HG03064 (cell line): ENCODE measurements around the gene MYLK4.

Source experiments
- ATAC-seq: cut with Tn5 transposase; IDR thresholded peaks from one replicate; pipeline ENCODE4 v1.9.1; 2021; ENCODE audit warnings: low read depth; ENCODE audit not compliant: unreplicated experiment

MYLK4 gene

DNA sequence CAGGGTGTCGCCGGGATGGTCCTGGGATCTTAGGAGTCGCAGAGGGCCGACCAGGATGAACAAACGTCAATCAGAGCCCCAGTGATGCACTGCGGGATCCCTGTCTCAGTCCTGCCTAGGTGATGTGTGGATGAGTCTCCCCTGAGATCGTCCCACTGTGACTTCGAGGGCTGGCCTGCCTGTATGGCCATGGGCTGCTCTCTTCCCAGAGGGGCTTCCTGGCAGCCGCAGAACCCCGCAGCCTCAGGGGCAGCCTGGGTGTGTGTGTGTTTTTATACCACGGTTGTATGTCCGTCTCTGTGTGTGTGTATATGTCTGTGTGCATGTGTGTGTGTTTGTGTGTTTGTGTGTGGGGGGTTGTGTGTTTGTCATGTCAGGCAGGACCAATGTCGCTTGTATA is 111.6 kb downstream of the MYLK4 start:
- no peak for ATAC-seq

- no peak for ATAC-seq
Measured at GRCh38 chr6:2636672-2637071, 114.0 kb downstream of the MYLK4 start.

DNA sequence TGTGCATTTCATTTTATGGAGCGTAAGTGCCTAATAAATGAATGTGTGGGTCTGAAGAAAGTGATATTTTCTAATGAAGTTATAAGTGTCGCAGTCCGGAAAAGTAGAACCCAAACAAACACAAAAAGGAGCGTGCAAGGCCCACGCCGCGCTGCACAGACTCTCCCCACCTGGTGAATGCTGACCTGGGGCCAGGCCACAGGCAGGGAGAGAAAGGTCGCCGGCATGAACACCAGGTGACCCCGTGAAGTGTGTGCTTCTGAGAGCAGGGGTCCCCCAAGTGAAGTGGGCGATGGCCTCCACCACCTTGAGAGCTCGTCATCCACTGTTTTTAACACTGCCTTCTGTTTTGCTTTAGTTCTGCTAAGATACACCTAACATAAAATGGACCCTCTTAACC is 114.8 kb downstream of the MYLK4 start:
- no peak for ATAC-seq

- ATAC-seq: no peak
Measured at GRCh38 chr6:2634139-2634964, 116.4 kb downstream of the MYLK4 start.

DNA sequence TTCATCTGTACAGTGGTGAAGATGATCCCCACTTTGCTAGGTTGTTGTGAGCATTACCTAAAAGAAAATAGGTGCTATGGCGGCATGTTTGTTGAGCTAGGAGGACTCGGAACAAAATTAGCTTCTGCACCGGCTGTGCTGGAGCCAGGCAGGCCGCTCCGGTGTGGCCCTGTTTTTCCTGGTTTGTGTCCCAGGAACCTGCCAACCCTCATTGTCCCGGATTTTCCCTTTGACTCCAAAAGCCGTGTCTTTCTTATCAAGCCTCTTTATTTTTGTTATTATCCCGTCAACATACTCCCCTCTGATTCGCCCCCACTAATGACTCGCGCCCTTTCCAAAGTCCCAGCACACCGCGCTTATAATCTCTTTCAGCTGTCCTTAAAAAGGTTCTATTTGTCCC is 117.0 kb downstream of the MYLK4 start:
- ATAC-seq: no peak

GRCh38 chr6:2632976-2633584 is 117.6 kb downstream of the MYLK4 start:
- no peak for ATAC-seq

DNA sequence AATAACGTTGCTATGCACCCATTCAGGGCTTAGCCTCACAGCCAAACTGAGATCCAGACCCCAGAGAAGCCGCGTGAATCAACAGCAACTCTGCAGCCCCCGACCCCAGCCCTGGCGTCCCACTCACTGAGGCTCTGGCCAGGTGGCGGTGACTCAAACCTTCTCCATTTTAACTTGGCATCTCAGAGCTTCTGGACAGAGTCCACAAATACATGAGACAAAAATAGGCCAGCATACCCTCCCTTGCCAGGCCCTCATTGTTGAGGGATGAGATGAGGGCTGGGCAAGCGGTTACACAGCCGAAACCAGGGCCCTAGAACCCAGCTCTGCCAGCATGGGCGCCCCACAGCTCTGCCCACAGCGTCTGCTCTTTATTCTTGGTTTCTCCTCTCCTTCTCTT is 118.4 kb downstream of the MYLK4 start:
- ATAC-seq: no peak

DNA sequence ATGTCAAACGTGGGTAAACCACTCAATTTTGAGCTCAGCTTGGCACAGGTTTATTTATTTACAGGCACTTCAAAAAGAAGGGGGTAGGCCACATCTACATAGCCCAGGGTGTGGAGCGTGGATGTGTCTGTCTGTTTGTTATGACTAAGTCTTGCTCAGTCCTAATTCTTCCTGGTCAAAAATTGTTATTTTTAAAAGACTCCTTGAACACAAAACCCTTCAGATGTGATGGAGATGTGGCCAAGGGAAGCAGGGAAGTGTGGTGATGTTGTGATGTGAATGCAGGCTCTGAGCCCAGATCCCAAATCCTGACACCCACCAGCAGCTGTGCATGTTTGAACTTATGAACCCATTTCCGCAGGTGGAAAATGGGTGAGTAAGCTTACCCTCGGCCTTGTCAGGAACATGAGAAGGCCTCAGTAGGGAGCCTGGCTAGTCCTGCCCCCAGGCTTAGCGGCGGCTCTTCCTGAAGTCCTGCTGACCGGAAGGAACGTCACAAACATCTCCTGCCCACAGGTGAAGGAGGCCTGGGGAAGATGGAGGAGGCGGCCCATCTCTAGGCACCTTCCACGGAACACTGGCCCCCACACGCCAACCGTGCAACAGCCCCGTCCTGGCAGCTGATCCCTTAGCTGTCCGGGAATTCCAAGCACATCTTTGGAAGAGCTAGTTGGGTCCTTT is 119.7 kb downstream of the MYLK4 start:
- no peak for ATAC-seq

DNA sequence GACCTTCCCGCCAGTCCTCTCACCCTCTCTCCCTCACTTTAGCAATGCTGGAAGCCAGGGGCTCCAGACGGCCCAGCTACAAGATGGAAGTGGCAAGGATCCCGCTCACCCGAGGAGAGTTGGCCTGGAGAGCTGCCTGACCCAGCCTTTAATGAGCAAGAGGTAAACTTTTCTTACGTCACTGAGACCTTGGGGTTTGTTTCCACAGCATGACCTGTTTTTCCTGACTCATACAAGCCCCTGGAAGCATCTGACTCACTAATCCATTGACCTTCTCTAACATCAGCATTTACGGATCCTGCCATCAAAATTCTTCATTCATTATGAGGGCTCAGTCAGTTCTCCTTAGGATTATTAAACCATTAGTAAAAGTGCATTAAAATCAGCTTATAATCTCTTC is 120.4 kb downstream of the MYLK4 start:
- no peak for ATAC-seq

- ATAC-seq: no peak
Measured at GRCh38 chr6:2626401-2626800, 124.3 kb downstream of the MYLK4 start.

GRCh38 chr6:2625581-2625980 is 125.1 kb downstream of the MYLK4 start:
- ATAC-seq: no peak

- ATAC-seq: no peak
Measured at GRCh38 chr6:2624177-2624576, 126.5 kb downstream of the MYLK4 start.

DNA sequence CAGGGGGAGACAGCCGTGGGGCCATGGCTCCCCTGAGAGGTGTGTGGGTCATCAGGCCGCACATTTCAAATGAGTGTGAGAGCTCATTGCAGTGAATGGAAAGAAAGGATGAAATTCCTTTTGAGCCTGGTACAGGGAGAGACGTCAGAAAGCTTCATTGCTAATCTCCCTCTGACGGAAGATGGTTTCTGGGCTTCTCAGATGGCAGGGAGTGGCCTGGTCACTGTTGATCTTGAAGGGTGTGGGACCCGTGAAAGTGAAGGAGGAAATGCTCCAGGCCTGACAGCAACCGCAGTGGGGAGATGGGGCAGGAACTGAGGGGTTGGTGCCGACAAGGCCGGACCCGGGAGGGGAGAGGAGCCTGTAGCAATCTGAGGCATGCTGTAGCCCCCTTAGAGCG is 127.4 kb downstream of the MYLK4 start:
- no peak for ATAC-seq

DNA sequence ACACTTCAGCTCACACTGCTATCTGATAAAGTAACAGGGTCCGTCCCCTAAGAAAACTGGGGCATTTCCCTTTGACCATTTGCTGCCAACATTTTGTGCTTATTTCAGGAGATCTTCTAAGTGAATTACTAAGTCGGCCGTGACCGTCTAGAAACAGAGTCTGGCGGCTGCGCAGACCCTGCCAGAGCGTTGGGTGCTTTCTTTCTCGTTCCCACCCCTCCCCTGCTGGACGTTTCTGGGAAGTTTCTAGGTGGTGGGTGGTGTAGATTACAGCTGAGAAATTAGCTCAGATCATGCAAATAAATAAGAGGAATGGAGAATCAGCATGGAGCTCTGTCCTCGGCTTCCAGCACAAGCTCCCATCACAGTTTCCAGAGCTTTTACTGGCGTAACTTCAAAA is 128.1 kb downstream of the MYLK4 start:
- no peak for ATAC-seq

DNA sequence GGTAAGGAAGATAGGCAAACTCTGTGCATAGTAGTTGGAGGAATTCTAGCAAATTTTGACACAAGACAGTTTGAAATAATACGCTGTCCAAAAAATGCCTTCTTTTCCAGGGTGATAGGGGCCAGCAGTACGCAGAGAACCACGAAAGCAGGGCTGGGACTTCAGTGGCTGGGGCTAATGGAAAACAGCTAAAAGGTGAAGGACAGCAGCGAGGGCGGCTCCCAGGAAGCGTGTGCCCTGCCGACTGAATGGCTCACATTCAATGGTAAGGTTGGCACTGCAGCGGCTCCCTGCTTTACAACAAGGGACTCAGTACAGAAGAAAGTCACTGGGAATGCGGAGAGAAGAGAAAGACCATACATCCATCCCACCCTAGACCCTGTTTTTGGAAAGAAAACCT is 131.1 kb downstream of the MYLK4 start:
- ATAC-seq: no peak

DNA sequence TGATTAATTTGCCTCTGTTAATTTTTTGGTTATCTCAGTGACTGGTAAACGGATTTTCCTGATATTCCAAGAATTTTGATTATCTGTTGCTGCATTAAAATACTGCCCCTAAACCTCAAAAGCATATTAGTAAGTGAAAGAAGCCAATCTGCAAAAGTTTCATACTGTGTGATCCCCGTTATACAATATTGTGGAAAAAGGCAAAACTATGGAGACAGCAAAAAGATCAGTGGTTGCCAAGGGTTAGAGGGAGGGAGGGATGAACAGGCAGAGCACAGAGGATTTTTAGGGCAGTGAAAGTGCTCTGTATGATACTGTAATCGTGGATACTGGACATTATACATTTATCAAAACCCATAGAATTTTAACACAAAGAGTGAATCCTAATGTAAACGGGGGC is 133.0 kb downstream of the MYLK4 start:
- no peak for ATAC-seq

GRCh38 chr6:2616811-2617210 is 133.9 kb downstream of the MYLK4 start:
- no peak for ATAC-seq

DNA sequence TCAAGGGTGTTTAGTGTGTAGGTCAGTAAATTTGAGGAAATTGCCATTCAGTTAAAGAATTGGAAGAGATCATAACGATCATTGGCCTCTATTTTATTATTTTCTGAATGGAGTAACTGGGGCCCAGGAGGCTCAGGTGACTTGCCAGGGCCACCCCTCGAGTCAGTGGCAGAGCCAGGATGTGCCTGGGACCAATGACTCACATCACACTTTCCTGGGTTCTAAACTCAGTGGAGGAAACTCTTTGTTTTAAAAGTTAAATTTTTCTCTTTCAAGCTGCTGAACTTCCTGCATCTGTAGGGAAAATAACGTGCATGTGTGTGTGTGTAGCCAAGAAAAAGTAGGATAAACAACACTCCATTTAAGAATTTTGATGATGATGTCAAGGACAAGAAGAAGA is 135.5 kb downstream of the MYLK4 start:
- ATAC-seq: no peak

DNA sequence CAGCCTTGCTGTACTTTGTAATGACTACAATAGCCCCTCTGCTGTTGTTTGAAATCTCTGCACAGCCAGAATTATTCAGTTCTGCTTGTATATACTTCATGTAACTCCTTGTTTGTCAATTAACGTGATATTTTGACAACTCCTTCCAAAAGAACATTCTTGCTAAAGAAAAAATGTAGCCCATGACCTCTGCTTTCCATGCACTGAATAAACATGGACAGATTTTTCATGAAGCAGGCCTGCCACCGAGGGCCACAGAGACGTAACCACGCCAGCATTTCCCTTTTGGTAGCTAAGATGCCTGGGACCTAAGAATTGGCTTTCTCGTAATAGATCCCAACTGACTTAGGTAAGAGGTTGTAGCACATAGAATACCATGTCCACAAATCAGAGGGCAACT is 135.9 kb downstream of the MYLK4 start:
- ATAC-seq: no peak

GRCh38 chr6:2614155-2614554 is 136.6 kb downstream of the MYLK4 start:
- ATAC-seq: no peak
